IMR-90 (cell line): ENCODE measurements around the gene LDLRAD4. TPM values are rescaled to one million over a fixed set of nuclear protein-coding genes. Genes with fewer than 3 reads are reported as not detected.

Experiments
- ATAC-seq: fragments of 200-7000 bp; cut with Tn5 transposase; 2 replicates; pipeline ENCODE4 v1.9.1; 2020; ENCODE audit warnings: low read depth, mild to moderate bottlenecking, moderate library complexity
- BruUV-seq: library from RNA; stranded (reverse); fragments of 400-500 nt; replicated peaks from 2 replicates; lab custom pipeline; 2021; lab: Mats Ljungman, UMichigan
- CTCF ChIA-PET: fragments of 300-600 bp; formaldehyde crosslinking; extraction: SDS; loops from one replicate; lab custom pipeline; 2021; ENCODE audit warnings: antibody characterized with exemption; lab: Yijun Ruan, JAX
- POLR2A ChIA-PET: fragments of 300-600 bp; sonication (Branson Sonifier 250); formaldehyde crosslinking; loops from one replicate; lab custom pipeline; 2022; ENCODE audit warnings: antibody characterized with exemption; ENCODE audit not compliant: unreplicated experiment; lab: Charles Lee
- DNase-seq: peaks from one replicate; pipeline ENCODE4 v3.0.0; 2013
- H2AFZ ChIP-seq: replicated peaks from 2 replicates; pipeline ENCODE3; 2013; ENCODE audit warnings: low read length, mild to moderate bottlenecking; ENCODE audit not compliant: poor library complexity
- H2AK5ac ChIP-seq: 2 replicates; pipeline ENCODE4 v1.6.1; 2013; ENCODE audit warnings: low read depth, low read length, inconsistent platforms
- H2AK9ac ChIP-seq: replicated peaks from 2 replicates; pipeline ENCODE3; 2013; ENCODE audit warnings: mild to moderate bottlenecking, low read depth, low read length, moderate library complexity; ENCODE audit not compliant: poor library complexity
- H2BK120ac ChIP-seq: 2 replicates; pipeline ENCODE4 v1.6.1; 2013; ENCODE audit warnings: low read depth, low read length, inconsistent platforms
- H2BK15ac ChIP-seq: 3 replicates; pipeline ENCODE4 v1.6.1; 2013; ENCODE audit warnings: low read depth, low read length, inconsistent platforms
- H2BK20ac ChIP-seq: 2 replicates; pipeline ENCODE4 v1.6.1; 2013; ENCODE audit warnings: low read depth, mild to moderate bottlenecking, inconsistent platforms, low read length, moderate library complexity
- H2BK5ac ChIP-seq: 2 replicates; pipeline ENCODE4 v1.6.1; 2013; ENCODE audit warnings: mild to moderate bottlenecking, low read depth, low read length, inconsistent platforms; ENCODE audit not compliant: poor library complexity, severe bottlenecking
- H3K14ac ChIP-seq: replicated peaks from 2 replicates; pipeline ENCODE4 v1.6.1; 2013; ENCODE audit warnings: low read depth, low read length, inconsistent platforms
- H3K18ac ChIP-seq: 2 replicates; pipeline ENCODE4 v1.6.1; 2013; ENCODE audit warnings: low read depth, low read length, control low read depth
- H3K23ac ChIP-seq: 2 replicates; pipeline ENCODE4 v1.6.1; 2013; ENCODE audit warnings: low read depth, low read length, inconsistent platforms
- H3K27ac ChIP-seq: 2 replicates; pipeline ENCODE4 v1.5.1; 2013; ENCODE audit warnings: mild to moderate bottlenecking, control low read depth, low read length; ENCODE audit not compliant: insufficient read depth
- H3K27me3 ChIP-seq: 2 replicates; pipeline ENCODE4 v1.6.1; 2013; ENCODE audit warnings: low read length; ENCODE audit not compliant: control insufficient read depth, insufficient read depth
- H3K36me3 ChIP-seq: 2 replicates; pipeline ENCODE4 v1.6.1; 2013; ENCODE audit warnings: low read length, mixed read lengths; ENCODE audit not compliant: control insufficient read depth, insufficient read depth
- H3K4ac ChIP-seq: 2 replicates; pipeline ENCODE4 v1.6.1; 2013; ENCODE audit warnings: low read depth, low read length, inconsistent platforms
- H3K4me1 ChIP-seq: 2 replicates; pipeline ENCODE4 v1.6.1; 2013; ENCODE audit warnings: low read length, mixed read lengths; ENCODE audit not compliant: control insufficient read depth, insufficient read depth
- H3K4me2 ChIP-seq: 2 replicates; pipeline ENCODE4 v1.6.1; 2013; ENCODE audit warnings: low read depth, mild to moderate bottlenecking, control low read depth, low read length, moderate library complexity
- H3K4me3 ChIP-seq: 2 replicates; pipeline ENCODE4 v1.5.1; 2013; ENCODE audit warnings: low read depth, mild to moderate bottlenecking, control low read depth, low read length, moderate library complexity; ENCODE audit not compliant: insufficient read depth
- H3K56ac ChIP-seq: 2 replicates; pipeline ENCODE4 v1.6.1; 2013; ENCODE audit warnings: low read length, inconsistent platforms; ENCODE audit not compliant: insufficient read depth; ENCODE audit errors: extremely low read depth
- H3K79me1 ChIP-seq, 2 experiments: 2 replicates each; pipeline ENCODE4 v1.6.1; 2013; ENCODE audit warnings: low read length in 2 of 2, inconsistent platforms in 1 of 2, low read depth in 1 of 2
- H3K9ac ChIP-seq: 2 replicates; pipeline ENCODE4 v1.6.1; 2013; ENCODE audit warnings: low read depth, low read length, control low read depth
- H3K9me1 ChIP-seq: 2 replicates; pipeline ENCODE4 v1.6.1; 2013; ENCODE audit warnings: low read length, inconsistent platforms; ENCODE audit not compliant: insufficient read depth
- H3K9me3 ChIP-seq: 2 replicates; pipeline ENCODE4 v1.6.1; 2013; ENCODE audit warnings: low read length; ENCODE audit not compliant: control insufficient read depth, insufficient read depth
- H4K20me1 ChIP-seq: 2 replicates; pipeline ENCODE4 v1.6.1; 2013; ENCODE audit warnings: low read length, inconsistent platforms; ENCODE audit not compliant: insufficient read depth
- H4K5ac ChIP-seq: 2 replicates; pipeline ENCODE4 v1.6.1; 2013; ENCODE audit warnings: mild to moderate bottlenecking, low read depth, low read length, control low read depth
- H4K8ac ChIP-seq, 2 experiments: 2 replicates each; pipeline ENCODE4 v1.6.1; 2013; ENCODE audit warnings: low read depth in 2 of 2, low read length in 2 of 2, control low read depth in 1 of 2, inconsistent platforms in 1 of 2
- H4K91ac ChIP-seq: 2 replicates; pipeline ENCODE4 v1.6.1; 2013; ENCODE audit warnings: low read depth, low read length, inconsistent platforms; ENCODE audit not compliant: insufficient read depth
- BHLHE40 ChIP-seq: fragments of 150-350 bp; IDR thresholded peaks from 2 replicates; pipeline ENCODE4 v1.6.1; 2016; ENCODE audit warnings: mild to moderate bottlenecking, low read depth, low read length
- CEBPB ChIP-seq: IDR thresholded peaks from 2 replicates; pipeline ENCODE4 v1.6.1; 2012; ENCODE audit warnings: low read depth, low read length, improper control_type of control experiment
- CTCF ChIP-seq: conservative IDR thresholded peaks from 2 replicates; pipeline ENCODE4 v1.5.1; 2012; ENCODE audit warnings: mild to moderate bottlenecking, low read depth, low read length, improper control_type of control experiment
- MAFK ChIP-seq: IDR thresholded peaks from 2 replicates; pipeline ENCODE4 v1.6.1; 2012; ENCODE audit warnings: low read depth, low read length, improper control_type of control experiment
- MAZ ChIP-seq: IDR thresholded peaks from 2 replicates; pipeline ENCODE4 v1.6.1; 2012; ENCODE audit warnings: low read depth, mild to moderate bottlenecking, low read length, improper control_type of control experiment, moderate library complexity, borderline replicate concordance
- MXI1 ChIP-seq: IDR thresholded peaks from 2 replicates; pipeline ENCODE4 v1.6.1; 2012; ENCODE audit warnings: low read depth, mild to moderate bottlenecking, low read length, moderate library complexity, borderline replicate concordance
- POLR2A ChIP-seq: IDR thresholded peaks from 2 replicates; pipeline ENCODE4 v1.6.1; 2012; ENCODE audit warnings: mild to moderate bottlenecking, low read depth, low read length
- SMC3 ChIP-seq: fragments of 150-350 bp; IDR thresholded peaks from 2 replicates; pipeline ENCODE4 v1.6.1; 2016; ENCODE audit warnings: low read depth, mild to moderate bottlenecking, antibody characterized with exemption, low read length, moderate library complexity
- USF2 ChIP-seq: fragments of 150-350 bp; IDR thresholded peaks from 2 replicates; pipeline ENCODE4 v1.6.1; 2017; ENCODE audit warnings: mild to moderate bottlenecking, antibody characterized with exemption, low read length, low read depth
- WGBS, 2 experiments: methylation state at CpG; one replicate each; pipeline versions ENCODE4 v1.1.5 to v1.1.7; 2013; ENCODE audit warnings: missing lambda C conversion rate in 2 of 2; ENCODE audit not compliant: insufficient read length in 1 of 2; ENCODE audit errors: extremely low coverage in 2 of 2; 5-methylcytosine and 5-hydroxymethylcytosine counted together
- dilution Hi-C: fragments of 300-500 bp; cut with HindIII; formaldehyde crosslinking; loops from one replicate; pipeline ENCODE4 v1.14.3; 2018; ENCODE audit warnings: low sequenced_read_pairs; ENCODE audit not compliant: unreplicated experiment
- in situ Hi-C: fragments of 300-500 bp; cut with MboI; formaldehyde crosslinking; loops from 3 replicates; pipeline ENCODE4 v1.14.3; 2019; ENCODE audit warnings: low sequenced_read_pairs, inconsistent platforms, mixed read lengths
- intact Hi-C: fragments of 100-400 bp; cut with micrococcal nuclease; formaldehyde crosslinking; loops from 2 replicates; pipeline ENCODE4 v1.10.0; 2022
- polyA plus RNA-seq, 3 experiments: library from polyadenylated mRNA; depleted of rRNA; stranded (reverse); fragments of >200 nt; gene quantifications; 2 replicates each; pipeline ENCODE4 v1.2.3, GENCODE V29; 2012; ENCODE audit warnings: low replicate concordance in 1 of 3
- total RNA-seq: library from RNA; depleted of rRNA; stranded (reverse); fragments of >200 nt; gene quantifications from 2 replicates; pipeline ENCODE4 v1.2.3, GENCODE V29; 2012

Gene LDLRAD4
- total and polyA plus RNA-seq, 2 of the 4 experiments (the other 2 are of a cell fraction): not detected

DNA sequence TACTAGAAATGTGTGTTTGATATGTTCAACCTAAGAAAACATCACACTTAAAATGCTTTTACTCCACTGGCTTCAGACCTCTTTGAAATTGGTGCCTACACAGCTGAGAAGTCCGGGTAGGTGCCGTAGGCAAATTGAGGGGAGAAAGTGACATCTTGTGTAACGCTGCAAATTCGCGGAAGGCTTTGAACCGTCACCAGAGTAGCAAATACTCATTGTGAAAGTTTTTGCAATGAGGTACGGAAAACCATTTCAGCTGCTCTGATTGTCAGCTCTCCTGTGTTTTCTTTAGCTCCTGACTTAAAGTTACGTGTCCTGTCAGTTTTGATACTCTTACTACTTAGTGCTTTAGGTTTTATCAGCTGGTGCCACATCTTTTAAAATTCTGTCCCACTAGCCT lies 283.3 kb downstream of the LDLRAD4 start:
- no peak overlapping the region for H3K4ac ChIP-seq
- H3K36me3 ChIP-seq: no peaks in the 10 kb centered on the region
- H3K4me3 ChIP-seq: no peak overlapping the region
- POLR2A ChIA-PET: no interaction called here
- intact Hi-C loops (no loop called here), in situ Hi-C loops (no loop called here), dilution Hi-C loops (no loop called here)
- no peak overlapping the region for H3K27ac ChIP-seq
- H2BK5ac ChIP-seq: no peak overlapping the region
- no CpG with 5 or more reads among the region's 8 CpGs for WGBS, 2 experiments
- DNase-seq (no peak), ATAC-seq (no peak)
- no peak overlapping the region for H2AK9ac ChIP-seq
- no peak overlapping the region for H4K8ac ChIP-seq
- H4K5ac ChIP-seq: no peak overlapping the region
- H2BK15ac ChIP-seq: no peak overlapping the region
- H3K79me1 ChIP-seq: no peaks in the 10 kb centered on the region
- CTCF ChIA-PET: no interaction called here
- no peak overlapping the region for H3K18ac ChIP-seq
- H3K23ac ChIP-seq: no peak overlapping the region
- H3K14ac ChIP-seq: no peak overlapping the region
- no peak overlapping the region for H4K91ac ChIP-seq
- no peak overlapping the region for H2AK5ac ChIP-seq
- BruUV-seq: no TSS peak
- H3K9me3 ChIP-seq: peaks cover 16% of the 10 kb centered on the region
- no peak overlapping the region for H3K9ac ChIP-seq
- peaks cover 3% of the 10 kb centered on the region; the same call in 1 of the 2 replicates for H3K27me3 ChIP-seq
- H3K4me1 ChIP-seq: no peaks in the 10 kb centered on the region
- H2BK20ac ChIP-seq: no peak overlapping the region
- no peak overlapping the region for H2BK120ac ChIP-seq
- no peak for TF ChIP-seq MAFK
- TF ChIP-seq BHLHE40: no peak
- no peak for TF ChIP-seq CEBPB
- TF ChIP-seq CTCF: no peak
- TF ChIP-seq POLR2A: no peak
- TF ChIP-seq MXI1: no peak
- TF ChIP-seq MAZ: no peak
- TF ChIP-seq SMC3: no peak
- no peak for TF ChIP-seq USF2
- no peaks in the 10 kb centered on the region for H4K20me1 ChIP-seq
- H2AFZ ChIP-seq: no peak overlapping the region
- H3K9me1 ChIP-seq: no peaks in the 10 kb centered on the region
- no peak overlapping the region for H3K56ac ChIP-seq
- no peak overlapping the region for H3K4me2 ChIP-seq
